ENCODE results near the gene MSANTD2. TPM values are rescaled to one million over a fixed set of nuclear protein-coding genes. Genes with fewer than 3 reads are reported as not detected.

Gene MSANTD2
- total RNA-seq (ENCODE audit: unreplicated experiment), result 22.8 TPM
- long read RNA-seq, partial matches to known transcripts, result 0 of 5 reads
- long read RNA-seq, other reads (novel, unspliced or antisense), result 4 of 5 reads

DNA sequence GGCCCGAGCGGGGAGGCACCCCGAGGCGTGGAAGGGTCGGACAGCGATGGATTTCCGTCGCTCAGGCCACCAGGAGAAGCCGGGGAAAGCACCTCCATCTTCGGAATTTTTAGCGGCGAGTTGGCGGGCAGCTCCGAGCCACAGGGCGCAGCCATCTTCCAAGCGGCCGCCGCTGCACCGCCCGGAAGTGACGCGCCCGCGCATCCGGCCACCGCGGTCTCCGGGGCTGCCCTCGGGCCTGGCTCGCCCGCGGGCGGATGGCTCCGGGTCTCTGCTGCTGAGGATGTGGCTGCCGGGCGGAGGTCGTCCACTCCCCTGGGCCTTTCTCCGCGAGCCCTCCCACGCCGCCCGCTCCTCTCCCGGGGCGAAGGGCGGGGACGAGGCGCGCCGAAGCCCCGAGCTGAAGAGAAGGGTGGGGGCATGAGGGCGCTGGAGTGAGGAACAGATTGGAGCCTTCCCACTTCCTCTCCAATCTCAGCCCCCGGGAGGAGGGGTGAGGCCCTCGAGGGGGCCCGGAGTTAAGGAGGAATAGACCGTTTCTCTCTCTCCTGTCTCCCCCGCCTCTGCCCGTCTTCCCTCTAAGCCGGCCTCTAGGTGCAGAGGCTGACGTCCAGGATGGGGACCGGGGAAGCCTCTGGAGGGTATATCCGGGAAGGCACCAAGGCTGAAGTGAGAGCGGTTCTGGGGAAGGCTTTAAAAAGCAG is at the start of gene MSANTD2:
TSS of gene MSANTD2 (minus strand) at position 181 of the 704 bp plus-strand sequence. CDS start at position 155, 26 bp downstream.
- Mint-ChIP-seq H3K27ac (ENCODE audit: unreplicated experiment) (peak within 1 kb of the TSS; percentile 87), H3K27me3 (ENCODE audit: unreplicated experiment) (peaks cover 3% of the 10 kb centered on the region), H3K4me1 (ENCODE audit: low read depth, unreplicated experiment) (peaks cover 7% of the 10 kb centered on the region), H3K4me3 (ENCODE audit: unreplicated experiment) (peak within 1 kb of the TSS; percentile 89), H3K36me3 (ENCODE audit: unreplicated experiment) (peaks cover under 1% of the 10 kb centered on the region), H3K9me3 (ENCODE audit: unreplicated experiment) (no peaks in the 10 kb centered on the region)
- TF ChIP-seq, protein P1, sequence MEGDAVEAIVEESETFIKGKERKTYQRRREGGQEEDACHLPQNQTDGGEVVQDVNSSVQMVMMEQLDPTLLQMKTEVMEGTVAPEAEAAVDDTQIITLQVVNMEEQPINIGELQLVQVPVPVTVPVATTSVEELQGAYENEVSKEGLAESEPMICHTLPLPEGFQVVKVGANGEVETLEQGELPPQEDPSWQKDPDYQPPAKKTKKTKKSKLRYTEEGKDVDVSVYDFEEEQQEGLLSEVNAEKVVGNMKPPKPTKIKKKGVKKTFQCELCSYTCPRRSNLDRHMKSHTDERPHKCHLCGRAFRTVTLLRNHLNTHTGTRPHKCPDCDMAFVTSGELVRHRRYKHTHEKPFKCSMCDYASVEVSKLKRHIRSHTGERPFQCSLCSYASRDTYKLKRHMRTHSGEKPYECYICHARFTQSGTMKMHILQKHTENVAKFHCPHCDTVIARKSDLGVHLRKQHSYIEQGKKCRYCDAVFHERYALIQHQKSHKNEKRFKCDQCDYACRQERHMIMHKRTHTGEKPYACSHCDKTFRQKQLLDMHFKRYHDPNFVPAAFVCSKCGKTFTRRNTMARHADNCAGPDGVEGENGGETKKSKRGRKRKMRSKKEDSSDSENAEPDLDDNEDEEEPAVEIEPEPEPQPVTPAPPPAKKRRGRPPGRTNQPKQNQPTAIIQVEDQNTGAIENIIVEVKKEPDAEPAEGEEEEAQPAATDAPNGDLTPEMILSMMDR (IDR thresholded peaks at IDR 0.05; ENCODE audit: partially characterized antibody, unreplicated experiment), result no peak
- peak; percentile 91 for DNase-seq

DNA sequence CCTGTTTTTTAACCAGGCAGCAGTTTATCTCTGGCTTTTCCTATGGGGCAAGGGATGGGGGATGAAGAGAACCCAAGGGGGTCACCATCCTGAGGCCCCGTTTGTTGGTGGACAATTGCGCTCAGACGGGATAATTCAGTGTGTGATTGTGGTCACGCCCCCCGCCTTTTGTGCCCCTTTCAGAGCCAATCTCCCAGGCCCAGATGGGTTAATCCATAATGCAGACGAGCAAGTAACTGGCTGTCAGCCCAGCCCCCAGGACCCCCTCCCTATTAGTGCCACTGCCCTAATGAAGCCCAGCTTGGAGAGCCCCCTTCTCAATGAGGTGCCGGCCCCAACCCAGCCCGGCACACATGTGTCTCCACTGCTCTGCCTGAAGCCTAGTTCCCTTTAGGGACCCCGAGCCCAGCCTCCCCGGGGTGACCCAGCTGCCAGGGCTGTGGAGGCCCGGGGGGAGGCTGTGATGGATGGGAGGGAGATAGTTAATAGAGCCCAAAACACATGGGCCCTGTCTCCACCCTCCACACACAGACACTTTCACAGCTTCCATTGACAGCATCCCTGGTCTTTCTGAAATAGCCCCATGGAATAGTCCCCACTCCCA is 46.0 kb upstream of the MSANTD2 start:
- no peak overlapping the region for H3K27ac Mint-ChIP-seq (ENCODE audit: unreplicated experiment)
- H3K36me3 Mint-ChIP-seq (ENCODE audit: unreplicated experiment), result no peaks in the 10 kb centered on the region
- DNase-seq, result no peak
- peaks cover 5% of the 10 kb centered on the region for H3K9me3 Mint-ChIP-seq (ENCODE audit: unreplicated experiment)
- no peaks in the 10 kb centered on the region for H3K4me1 Mint-ChIP-seq (ENCODE audit: low read depth, unreplicated experiment)
- no peak overlapping the region for H3K4me3 Mint-ChIP-seq (ENCODE audit: unreplicated experiment)
- TF ChIP-seq, protein P1 (IDR thresholded peaks at IDR 0.05; ENCODE audit: partially characterized antibody, unreplicated experiment), result no peak
- H3K27me3 Mint-ChIP-seq (ENCODE audit: unreplicated experiment), result peaks cover 48% of the 10 kb centered on the region

DNA sequence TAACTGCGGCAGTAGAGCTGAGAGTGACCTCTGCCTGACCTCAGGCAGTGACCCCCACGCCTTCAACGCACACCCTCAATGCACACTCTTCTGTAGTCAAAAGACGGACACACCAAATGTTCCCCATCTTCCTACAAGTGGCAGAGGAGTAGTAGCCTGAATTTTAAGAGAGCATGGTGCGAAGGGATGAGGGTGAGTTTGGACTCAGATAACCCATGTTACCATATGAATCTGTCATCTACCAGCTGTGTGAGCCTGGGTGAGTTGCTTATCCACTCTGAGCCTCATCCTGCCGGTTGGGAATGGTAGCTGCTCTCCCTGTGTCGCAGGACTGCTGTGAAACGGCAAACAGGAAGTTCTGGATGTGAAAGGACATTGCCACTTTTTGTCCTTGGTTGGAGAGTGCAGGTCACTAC is 44.5 kb upstream of the MSANTD2 start:
- H3K36me3 Mint-ChIP-seq (ENCODE audit: unreplicated experiment), result no peaks in the 10 kb centered on the region

DNA sequence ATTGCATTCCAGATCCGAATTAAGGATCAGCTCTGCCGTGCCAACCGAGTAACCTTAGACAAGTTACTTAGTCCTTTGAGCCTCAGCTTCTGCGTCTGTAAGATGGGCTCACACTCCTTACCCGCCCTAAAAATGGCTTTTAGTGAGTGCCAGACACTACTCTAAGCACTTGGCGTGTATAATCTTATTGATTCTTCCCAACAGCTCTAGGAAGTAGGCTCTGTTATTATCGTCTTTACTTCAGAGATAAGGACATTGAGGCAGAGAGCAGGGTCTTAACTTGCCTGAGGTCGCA is 43.4 kb upstream of the MSANTD2 start:
- Mint-ChIP-seq H3K4me3 (ENCODE audit: unreplicated experiment) (peak overlapping the region; percentile 30), H3K4me1 (ENCODE audit: low read depth, unreplicated experiment) (peaks cover 4% of the 10 kb centered on the region), H3K9me3 (ENCODE audit: unreplicated experiment) (peaks cover 5% of the 10 kb centered on the region), H3K36me3 (ENCODE audit: unreplicated experiment) (no peaks in the 10 kb centered on the region), H3K27me3 (ENCODE audit: unreplicated experiment) (peaks cover 52% of the 10 kb centered on the region), H3K27ac (ENCODE audit: unreplicated experiment) (no peak overlapping the region)
- DNase-seq, result no peak
- TF ChIP-seq, protein P1 (IDR thresholded peaks at IDR 0.05; ENCODE audit: partially characterized antibody, unreplicated experiment), result no peak

More for the DNA sequence above, 44.5 kb upstream of the MSANTD2 start:
- Mint-ChIP-seq H3K27ac (ENCODE audit: unreplicated experiment) (no peak overlapping the region), H3K9me3 (ENCODE audit: unreplicated experiment) (peaks cover 5% of the 10 kb centered on the region), H3K4me1 (ENCODE audit: low read depth, unreplicated experiment) (peaks cover 4% of the 10 kb centered on the region), H3K27me3 (ENCODE audit: unreplicated experiment) (peaks cover 53% of the 10 kb centered on the region), H3K4me3 (ENCODE audit: unreplicated experiment) (no peak overlapping the region)
- TF ChIP-seq, protein P1 (IDR thresholded peaks at IDR 0.05; ENCODE audit: partially characterized antibody, unreplicated experiment), result no peak
- DNase-seq, result no peak

DNA sequence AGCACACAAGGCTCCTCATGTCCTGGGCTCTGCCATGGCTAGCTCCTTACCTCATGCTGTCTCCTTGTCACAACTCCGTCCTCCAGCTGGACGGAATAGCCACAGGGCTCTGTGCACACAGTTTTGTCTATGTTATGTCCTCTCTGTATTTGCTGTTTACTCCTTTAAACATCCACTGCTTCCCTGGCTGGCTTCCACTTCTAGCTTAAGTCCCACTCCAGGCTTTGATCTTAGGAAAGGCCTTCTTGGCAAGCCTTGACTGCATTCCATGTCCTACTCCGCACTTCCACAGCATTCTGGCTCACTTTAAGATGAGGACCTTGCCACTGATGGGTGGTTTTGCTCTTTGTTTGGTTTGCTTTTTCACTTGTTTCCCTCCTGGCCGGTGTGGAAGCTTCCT is 42.1 kb upstream of the MSANTD2 start:
- no peak for DNase-seq
- TF ChIP-seq, protein P1 (IDR thresholded peaks at IDR 0.05; ENCODE audit: partially characterized antibody, unreplicated experiment), result no peak
- H3K27ac Mint-ChIP-seq (ENCODE audit: unreplicated experiment), result no peak overlapping the region
- H3K9me3 Mint-ChIP-seq (ENCODE audit: unreplicated experiment), result peaks cover 5% of the 10 kb centered on the region
- no peak overlapping the region for H3K4me3 Mint-ChIP-seq (ENCODE audit: unreplicated experiment)
- no peaks in the 10 kb centered on the region for H3K36me3 Mint-ChIP-seq (ENCODE audit: unreplicated experiment)
- peaks cover 55% of the 10 kb centered on the region for H3K27me3 Mint-ChIP-seq (ENCODE audit: unreplicated experiment)
- H3K4me1 Mint-ChIP-seq (ENCODE audit: low read depth, unreplicated experiment), result peaks cover 4% of the 10 kb centered on the region

Data from glutamatergic neuron (in vitro differentiated cells).